Stimulated activated CD8-positive, alpha-beta memory T cell treated with anti-CD3 and anti-CD28 coated beads, Interleukin-15, amount 100 ng/mL, for 24 hours (primary cell): Measurements from ENCODE around the gene UBE2I.
"Not testable (repeated sequence)": the region's sequence is repeated elsewhere in the genome, so short reads cannot be mapped to it uniquely, and the experiment has no call there.

ENCODE experiments used
- DNase-seq: peaks from one replicate; pipeline ENCODE4 v3.0.0-alpha.2; 2020; ENCODE audit warnings: low read depth

The UBE2I gene

DNA sequence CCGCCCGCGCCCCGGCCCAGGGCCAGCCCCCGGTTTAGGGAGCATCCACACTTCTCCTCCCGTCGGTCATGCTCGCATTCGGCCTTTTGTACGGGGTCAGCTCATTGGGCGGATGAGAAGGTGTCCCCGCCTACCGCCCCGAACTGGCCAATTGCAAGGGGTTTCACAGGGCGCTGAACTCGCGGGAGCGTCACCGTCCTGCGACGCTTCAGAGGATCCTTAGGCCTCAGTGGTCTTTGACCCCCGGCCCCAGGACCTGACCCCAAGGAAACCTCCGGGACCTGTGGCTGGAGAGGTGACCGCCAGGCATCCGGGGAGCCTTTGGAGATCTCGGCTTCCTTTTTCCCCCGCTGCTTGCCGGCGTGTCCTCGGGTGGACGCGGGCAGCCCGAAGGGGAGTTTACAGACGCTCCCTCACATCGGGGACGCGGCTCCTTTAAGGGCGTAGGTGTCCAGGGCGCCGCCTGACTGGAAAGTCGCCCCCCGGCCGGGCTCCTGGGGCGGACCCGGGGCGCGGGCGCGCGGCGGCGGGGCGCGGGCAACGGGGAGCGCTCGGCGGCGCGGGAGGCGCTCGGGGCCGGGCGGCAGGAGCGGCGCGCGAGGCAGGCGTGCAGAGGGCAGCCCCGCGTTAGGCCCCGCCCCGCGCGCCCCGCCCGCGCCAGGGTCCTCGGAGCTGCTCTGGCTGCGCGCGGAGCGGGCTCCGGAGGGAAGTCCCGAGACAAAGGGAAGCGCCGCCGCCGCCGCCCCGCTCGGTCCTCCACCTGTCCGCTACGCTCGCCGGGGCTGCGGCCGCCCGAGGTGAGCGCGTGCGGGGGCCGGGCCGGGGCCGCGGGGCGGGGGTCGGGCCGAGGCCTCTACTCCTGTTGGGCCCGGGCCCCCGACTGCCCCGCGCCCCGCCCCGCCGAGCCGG lies at the start of gene UBE2I:
Gene UBE2I (plus strand): TSS at position 660 of the 909 bp plus-strand sequence. CDS start 4,395 bp downstream, outside the sequence.
- DNase-seq: peak; percentile 90

DNA sequence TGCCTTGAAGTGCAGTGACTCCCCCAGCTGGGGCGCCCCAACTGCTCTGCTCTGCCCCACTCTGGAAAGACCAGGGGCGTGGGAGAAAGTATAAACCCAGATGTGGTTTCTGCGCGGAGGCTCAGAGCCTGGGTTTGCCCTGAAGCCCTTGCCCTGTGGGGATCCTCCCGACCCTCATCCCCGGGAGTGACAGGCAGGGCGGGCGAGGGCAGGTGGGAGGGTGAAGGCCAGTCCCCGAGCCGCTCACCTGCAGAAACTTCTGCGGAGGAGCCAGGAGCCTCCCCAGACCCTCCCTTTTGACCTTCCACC lies 49.7 kb upstream of the UBE2I start:
- DNase-seq: no peak

DNA sequence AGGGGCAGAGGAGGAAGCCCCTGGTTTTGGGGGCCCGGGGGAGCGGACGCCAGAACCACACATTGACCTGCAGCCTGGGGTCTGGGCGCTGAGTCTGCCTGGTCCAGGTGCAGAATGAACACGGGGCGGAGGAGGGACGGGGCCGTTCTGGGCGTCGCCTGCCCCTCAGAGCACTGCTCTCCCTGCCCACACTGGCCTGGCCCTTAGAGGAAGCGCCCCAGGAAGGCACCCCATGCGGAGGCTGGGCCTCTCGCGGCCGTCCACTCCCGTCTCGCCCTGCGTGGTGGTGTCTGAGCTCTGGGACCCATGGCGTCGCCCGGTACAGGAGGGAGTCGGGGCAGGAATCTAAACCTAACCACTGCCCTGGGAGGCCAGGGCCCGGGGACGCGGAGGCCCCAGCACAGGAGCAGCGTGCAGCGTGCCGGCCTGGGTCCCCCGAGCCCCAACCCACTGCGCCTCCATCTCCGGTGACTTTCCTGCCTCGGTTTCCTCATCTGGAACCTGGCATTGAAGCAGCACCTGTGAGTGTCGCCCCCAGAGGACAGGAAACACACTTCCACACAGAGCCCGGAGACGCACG lies 49.2 kb upstream of the UBE2I start:
- no peak for DNase-seq

DNA sequence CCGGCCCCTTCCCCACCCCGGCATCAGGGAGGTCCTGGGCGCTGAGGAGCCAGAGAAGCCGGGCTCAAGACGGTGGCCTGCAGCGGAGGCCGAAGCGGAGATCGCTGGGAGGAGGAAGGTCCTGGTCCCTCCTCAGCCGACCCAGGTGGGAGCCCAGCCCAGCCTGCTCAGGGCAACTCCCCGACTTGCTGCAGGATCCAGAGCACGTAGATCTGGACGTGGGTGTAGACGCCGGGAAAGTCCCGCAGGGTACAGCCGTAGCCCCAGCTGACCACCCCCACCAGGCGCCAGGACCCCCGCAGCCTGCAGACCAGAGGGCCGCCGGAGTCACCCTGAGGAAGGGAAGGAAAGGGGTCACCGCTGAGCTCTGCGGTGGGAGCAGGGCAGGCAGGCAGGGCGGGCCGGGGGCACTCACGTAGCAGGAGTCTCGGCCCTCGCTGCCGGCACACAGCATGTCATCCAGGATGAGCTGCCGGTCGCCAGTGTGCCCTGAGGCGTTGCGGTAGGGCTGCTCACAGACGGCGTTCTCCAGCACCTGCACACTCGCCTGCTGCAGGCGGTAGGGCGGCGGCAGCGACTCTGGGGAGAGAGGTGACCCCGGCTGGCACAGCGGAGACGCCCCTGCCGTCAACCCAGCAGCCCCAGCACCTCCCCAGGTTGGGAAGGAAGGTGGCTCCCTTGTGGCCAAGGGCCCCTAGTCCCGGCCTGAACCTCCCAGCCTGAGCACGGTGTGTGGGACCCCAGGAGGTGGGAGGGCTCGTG lies 48.1 kb upstream of the UBE2I start:
- DNase-seq: no peak

DNA sequence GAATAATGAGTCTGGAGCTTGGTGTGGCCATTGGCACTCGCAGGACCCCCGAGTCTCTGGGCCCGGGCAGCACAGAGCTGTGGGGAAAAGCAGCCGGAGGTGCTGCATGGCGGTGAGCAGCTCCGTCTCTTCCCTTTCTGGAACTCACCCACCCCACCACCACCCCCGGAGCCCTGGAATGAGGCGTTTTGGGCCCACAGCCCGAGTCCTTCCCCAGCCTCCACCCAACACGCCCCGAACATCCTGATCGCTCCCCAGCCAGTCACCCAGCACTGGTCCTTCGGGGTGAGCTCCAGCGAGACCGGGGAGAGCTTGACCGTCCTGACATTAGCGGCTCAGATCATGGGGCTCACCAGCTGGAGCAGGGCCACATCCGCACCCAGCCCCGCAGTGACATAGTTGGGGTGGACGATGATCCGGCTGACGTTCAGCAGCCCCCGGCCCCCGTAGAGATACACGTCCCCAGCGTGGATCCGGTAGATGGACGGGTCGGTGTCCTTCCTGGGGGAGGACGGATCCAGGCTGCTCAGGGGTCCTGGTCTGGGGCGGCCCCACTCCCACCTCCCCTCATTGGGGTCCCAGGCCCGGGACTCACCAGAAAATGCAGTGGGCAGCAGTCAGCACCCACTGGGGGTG lies 47.1 kb upstream of the UBE2I start:
- DNase-seq: no peak

DNA sequence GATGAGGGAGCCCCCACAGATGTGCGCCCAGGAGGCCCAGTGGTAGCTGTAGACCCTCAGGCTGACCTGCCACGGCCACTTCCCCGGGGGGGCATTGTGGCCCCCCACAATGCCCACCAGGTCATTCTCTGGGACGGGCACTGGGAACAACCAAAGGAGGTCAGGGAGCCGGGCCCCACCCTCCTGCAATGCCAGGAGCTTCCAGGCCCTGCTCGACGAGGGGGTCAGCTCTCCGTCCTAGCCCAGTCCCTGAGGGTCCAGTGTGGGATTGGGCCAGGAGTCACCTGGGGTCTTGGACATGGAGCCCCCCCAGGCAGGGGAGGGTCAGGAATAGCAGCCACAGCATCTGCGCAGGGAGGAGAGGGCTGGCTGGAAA lies 46.6 kb upstream of the UBE2I start:
- DNase-seq: no peak

DNA sequence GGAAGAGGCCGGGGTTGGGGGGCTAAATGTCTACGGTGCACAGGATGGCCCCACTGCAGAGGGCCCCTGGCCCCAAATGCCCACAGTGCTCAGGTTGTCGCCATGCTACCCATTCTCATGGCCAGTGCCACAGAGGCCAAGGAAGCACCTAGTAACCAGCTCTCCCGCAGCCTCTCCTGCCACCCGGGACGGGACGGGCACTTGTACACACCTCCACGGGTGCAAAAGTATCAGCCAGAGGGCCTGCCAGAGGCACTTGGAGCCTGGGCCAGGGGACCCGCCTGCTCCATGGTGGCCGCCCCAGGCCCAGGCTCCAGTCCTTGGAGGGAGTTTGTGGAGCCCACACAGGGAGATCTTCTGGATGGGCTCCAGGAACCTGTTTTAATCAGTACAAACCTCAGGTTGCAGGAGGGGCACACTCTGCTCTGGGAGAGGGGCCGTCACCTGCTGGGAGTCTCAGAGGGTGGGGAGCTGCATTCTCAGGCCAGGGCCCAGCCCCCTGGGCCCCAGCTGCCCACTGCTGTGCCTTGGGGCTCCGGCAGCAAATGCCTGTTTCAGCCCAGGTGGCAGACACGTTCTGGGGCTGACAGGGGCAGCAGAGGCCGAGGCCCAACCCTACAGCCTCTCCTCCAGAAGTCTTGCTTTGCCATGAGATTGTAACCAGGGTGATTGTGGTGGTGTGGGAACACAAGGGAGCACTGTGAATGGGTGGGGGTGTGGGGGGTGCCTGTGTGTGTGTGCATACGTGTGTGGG lies 45.7 kb upstream of the UBE2I start:
- no peak for DNase-seq

DNA sequence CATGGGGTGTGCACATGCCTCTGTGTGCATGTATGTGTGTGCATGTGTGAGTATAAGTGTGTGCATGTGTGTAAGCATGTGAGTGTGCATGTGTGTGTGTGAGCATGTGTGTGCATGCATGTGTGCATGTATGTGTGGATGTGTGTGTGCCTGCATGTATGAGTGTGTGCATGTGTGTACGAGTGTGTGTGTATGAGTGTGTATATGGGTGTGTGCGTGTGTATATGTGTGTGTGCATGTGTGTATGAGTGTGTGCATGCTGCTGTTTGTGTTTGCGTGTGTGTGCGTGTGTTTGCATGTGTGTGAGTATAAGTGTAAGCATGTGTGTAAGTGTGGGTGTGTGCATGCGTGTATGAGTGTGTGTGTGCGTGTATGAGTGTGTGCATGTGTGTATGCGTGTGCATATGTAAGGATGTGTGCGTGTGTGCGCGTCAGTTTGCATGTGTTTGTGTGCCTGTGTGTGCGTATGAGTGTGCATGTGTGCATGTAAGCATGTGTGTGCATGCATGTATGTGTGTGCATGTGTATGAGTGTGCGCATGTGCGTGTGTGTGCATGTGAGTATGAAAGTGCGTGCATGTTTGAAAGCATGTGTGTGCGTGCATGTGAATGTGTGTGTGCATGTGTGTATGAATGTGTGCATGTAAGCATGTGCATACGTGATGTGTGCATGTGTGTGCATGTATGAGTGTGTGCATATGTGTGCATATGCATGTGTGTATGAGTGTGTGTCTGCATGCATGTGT lies 44.9 kb upstream of the UBE2I start:
- DNase-seq: no peak

DNA sequence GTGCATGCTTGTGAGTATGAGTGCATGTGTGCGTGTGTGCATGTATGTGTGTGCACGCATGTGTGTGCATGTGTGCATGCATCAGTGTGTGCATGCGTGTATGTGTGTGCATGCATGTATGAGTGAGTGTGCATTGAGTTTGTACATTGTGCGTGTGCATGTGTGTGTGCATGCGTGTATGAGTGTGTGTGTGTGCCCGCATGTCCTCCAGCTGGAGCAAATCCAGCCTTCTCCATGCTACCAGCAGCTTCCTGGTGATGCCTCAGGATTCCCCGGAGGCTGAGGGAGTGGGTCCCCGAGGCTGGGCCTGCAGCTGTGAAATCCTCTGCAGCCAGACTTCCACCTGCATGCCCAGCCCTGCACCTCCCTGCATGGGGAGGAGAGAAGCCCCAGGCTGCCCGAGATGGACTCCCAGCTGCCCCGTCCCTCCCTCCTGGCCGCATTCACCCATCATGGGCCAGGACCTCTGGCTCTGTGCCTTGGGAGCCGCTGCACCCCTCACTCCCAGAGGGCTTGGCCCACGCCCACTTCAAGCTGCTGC lies 44.3 kb upstream of the UBE2I start:
- DNase-seq: no peak

DNA sequence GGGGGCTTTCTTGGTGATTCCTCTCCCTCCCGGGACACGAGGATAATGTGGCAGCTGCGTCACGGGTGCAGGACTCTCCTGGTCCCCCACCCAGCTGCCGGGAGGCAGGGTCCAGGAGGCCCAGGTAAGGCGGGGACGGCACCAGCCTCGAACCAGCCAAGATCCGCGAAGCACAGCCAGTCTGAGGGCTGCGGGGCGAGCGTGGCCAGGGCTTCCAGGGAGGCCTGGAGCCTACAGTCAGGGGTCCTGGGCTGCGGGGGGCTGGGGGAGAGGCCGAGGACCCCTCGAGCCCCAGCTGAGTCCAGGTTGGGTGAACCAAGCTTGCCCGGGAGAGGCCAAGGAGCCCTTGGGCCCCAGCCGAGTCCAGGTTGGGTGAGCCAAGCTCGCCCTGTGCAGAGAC lies 43.6 kb upstream of the UBE2I start:
- no peak for DNase-seq

DNA sequence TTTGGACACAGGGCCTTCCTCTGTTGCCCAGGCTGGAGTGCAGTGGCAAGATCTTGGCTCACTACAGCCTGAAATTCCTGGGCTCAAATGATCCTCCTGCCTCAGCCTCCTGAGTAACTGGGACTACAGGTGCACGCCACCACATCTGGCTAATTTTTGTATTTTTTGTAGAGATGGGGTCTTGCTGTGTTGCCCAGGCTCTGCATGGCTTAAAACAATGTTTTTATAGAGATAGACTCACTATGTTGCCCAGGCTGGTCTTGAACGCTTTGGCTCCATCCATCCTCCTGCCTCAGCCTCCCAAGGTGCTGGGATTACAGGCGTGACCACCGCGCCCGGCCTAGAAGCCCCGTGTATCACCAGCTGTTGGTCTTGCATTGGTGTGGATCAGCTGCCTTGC lies 40.0 kb upstream of the UBE2I start:
- DNase-seq: not testable (repeated sequence)

DNA sequence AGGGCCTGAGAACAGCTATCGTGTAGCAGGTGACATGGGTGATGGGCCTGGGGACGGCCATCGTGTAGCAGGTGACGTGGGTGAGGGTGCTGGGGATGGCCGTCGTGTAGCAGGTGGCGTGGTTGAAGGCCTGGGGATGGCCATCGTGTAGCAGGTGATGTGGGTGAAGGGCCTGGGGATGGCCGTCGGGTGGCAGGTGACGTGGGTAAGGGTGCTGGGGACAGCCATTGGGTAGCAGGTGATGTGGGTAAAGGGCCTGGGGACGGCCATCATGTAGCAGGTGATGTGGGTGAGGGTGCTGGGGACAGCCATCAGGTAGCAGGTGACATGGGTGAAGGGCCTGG lies 38.1 kb upstream of the UBE2I start:
- no peak for DNase-seq

DNA sequence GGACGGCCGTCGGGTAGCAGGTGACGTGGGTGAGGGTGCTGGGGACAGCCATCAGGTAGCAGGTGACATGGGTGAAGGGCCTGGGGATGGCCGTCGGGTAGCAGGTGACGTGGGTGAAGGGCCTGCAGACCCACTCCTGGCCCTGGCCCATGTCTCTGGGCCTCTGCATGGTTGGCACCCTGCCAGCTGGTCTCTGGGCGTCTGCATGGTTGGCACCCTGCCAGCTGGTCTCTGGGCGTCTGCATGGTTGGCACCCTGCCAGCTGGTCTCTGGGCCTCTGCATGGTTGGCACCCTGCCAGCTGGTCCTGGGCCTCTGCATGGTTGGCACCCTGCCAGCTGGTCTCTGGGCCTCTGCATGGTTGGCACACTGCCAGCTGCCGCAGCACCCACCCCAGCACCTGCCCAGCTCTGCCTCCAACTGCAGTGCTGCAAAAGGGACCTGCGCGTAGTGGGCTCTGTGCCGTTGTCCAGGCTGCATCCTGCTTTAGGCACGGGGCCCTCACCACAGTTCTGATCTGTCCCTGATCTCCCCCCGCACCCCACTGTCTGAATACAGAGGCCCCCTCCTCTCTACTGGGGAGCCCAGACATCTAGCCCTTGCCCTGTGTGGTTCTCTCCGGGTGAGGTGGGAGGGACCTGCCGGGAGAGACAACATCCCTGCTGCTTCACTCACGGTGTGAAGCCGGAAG lies 37.6 kb upstream of the UBE2I start:
- not testable (repeated sequence) for DNase-seq

DNA sequence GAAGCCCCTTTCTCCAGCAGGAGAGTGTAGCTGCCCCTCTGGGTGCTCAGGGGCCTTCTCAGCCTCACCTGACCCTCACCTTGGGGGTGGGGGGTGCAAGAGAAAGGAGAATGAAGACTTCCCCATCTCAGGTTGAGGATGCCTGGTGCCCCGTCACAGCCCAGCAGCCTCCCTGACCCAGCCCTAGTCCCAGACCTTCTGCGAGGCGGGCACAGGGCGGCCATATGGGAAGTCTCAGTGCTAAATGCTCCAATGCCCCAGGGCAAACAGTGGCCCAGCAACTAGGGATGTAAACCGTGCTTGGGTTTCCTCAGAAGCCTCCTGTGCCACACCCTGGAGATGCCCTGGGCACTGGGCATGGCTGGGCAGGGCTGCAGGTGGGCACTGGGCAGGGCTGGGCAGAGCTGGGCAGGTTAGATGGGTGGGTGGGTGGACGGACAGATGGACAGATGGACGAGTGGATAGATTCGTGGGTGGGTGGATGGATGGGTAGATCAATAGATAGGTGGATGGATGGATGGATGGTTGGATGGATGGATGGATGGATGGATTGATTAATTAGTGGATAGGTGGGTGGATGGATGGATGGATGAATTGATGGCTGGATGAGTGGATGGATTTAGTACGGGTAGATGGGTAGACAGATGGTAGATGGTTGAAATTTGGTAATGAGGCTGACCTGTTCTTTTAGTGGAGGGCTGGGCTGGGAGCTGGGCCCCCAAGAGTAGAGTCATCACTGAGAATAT lies 36.8 kb upstream of the UBE2I start:
- no peak for DNase-seq

DNA sequence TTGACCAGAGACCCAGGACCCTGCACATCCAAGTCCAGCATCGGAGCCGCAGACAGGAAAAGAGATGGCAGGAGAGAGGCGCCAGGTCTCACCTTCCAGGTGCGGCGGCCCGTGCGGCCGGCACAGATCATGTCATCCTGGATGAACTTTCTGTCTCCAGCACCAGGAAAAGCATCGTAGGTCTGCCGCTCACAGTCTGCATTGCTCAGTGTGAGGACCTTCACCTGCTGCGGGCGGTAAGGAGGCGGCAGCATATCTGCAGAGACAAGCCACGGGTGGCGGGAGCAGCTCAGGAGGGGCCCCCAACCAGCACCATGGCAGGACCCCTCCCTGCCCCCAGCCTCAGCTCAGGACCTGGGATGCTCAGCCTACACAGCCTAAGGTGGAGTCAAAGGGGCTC lies 35.6 kb upstream of the UBE2I start:
- no peak for DNase-seq

DNA sequence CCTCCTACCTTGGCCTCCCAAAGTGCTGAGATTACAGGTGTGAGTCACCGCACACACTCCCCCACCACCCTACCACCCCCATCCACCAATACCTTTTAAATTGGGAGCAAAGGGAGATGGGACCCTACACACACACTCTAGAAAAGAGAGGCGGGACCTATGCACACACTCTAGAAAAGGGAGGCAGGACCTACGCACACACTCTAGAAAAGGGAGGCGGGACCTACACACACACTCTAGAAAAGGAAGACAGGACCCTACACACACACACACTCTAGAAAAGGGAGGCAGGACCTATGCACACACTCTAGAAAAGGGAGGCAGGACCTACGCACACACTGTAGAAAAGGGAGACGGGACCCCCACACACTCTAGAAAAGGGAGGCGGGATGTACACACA lies 34.7 kb upstream of the UBE2I start:
- DNase-seq: no peak

DNA sequence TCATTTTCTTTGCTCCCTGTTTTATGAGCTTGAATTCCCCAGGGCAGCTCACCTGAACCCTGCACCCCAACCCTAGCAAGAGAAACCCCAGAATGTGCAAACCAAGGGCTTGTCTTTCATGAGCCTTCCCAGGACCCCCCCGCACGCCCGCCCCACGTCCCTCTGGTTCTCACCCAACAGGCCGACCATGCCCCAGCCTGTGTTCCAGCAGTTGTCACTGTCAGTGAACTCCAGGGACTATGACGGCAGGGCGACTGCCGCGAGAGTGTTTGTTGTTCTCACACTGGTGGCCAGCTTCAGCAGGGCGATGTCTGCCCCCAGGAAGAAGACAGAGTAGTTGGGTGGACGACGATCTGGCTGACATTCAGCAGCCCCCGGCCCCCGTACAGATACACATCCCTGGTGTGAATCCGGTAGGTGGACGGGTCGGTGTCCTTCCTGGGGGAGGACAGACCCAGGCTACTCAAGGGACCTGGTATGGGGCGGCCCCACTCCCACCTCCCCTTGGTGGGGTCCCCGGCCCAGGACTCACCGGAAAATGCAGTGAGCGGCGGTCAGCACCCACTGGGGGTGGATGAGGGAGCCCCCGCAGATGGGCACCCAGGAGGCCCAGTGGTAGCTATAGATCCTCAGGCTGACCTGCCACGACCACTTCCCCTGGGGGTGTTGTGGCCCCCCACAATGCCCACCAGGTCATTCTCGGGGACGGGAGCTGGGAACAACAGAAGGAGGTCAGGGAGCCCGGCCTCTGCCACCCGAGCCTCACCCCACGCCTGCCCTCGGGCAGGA lies 33.5 kb upstream of the UBE2I start:
- DNase-seq: no peak

DNA sequence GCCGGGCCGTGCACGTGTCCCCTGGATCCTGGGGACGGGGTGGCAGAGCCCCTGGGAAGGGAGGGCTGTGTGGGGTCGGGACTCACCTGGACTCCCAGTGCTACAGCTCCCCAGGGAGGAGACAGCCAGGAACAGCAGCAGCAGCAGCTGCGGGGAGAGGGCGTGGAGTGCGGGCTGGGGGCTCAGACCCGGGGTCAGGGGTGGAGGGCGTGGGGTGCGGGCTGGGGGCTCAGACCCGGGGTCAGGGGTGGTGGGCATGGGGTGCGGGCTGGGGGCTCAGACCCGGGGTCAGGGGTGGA lies 32.9 kb upstream of the UBE2I start:
- DNase-seq: no peak

DNA sequence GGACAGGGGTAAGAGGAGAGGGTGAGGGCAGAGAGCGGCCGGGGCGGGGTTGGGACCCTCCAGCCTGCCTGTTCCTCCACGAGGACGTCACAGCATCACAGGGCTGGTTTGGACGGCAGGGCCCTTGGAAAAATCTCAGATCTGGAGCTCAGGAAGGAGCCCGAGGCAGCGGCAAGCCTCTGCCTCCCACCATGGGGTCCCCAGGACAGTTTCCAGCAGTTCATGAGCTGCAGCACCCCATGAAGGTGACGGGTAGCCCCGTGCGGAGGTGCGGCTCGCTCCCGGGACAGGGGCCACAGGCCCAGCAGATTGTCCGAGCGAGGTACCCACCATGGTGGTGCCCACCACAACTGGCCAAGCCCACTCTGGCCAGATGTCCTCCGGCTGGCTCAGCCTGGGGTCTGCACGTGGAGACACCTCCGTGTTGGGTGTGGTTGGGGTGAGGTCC lies 32.3 kb upstream of the UBE2I start:
- no peak for DNase-seq
